Smooth muscle cell (in vitro differentiated cells): ENCODE data around the gene RABEP1. TPM values are rescaled to one million over a fixed set of nuclear protein-coding genes. Genes with fewer than 3 reads are reported as not detected.

ENCODE experiments used
- DNase-seq: peaks from one replicate; lab custom pipeline; 2025; ENCODE audit not compliant: unreplicated experiment; lab: John Stamatoyannopoulos, UW
- H2AFZ ChIP-seq: fragments of 200-600 bp; sonication (generic); 2 replicates; pipeline ENCODE4 v1.6.0; 2016; ENCODE audit warnings: antibody characterized with exemption, low read depth, mild to moderate bottlenecking
- H3F3A ChIP-seq: fragments of 200-600 bp; sonication (generic); 2 replicates; pipeline ENCODE4 v1.6.0; 2017; ENCODE audit warnings: antibody characterized with exemption, low read depth
- H3K27ac ChIP-seq: fragments of 200-600 bp; sonication (generic); 2 replicates; pipeline ENCODE4 v1.5.1; 2016; ENCODE audit warnings: low read depth, mild to moderate bottlenecking
- H3K27me3 ChIP-seq: fragments of 200-600 bp; sonication (generic); 2 replicates; pipeline ENCODE4 v1.6.1; 2016; ENCODE audit warnings: low read depth, mild to moderate bottlenecking
- H3K36me3 ChIP-seq: fragments of 200-600 bp; sonication (generic); 2 replicates; pipeline ENCODE4 v1.5.1; 2016; ENCODE audit warnings: low read depth
- H3K4me1 ChIP-seq: fragments of 200-600 bp; sonication (generic); 2 replicates; pipeline ENCODE4 v1.5.1; 2016; ENCODE audit warnings: low read depth
- H3K4me2 ChIP-seq: fragments of 200-600 bp; sonication (generic); 2 replicates; pipeline ENCODE4 v1.6.0; 2016; ENCODE audit warnings: mild to moderate bottlenecking
- H3K4me3 ChIP-seq: fragments of 200-600 bp; sonication (generic); 2 replicates; pipeline ENCODE4 v1.5.1; 2016; ENCODE audit warnings: mild to moderate bottlenecking
- H3K79me2 ChIP-seq: fragments of 200-600 bp; sonication (generic); 2 replicates; pipeline ENCODE4 v1.6.0; 2016; ENCODE audit warnings: low read depth, mild to moderate bottlenecking
- H3K9ac ChIP-seq: fragments of 200-600 bp; sonication (generic); 2 replicates; pipeline ENCODE4 v1.6.0; 2016; ENCODE audit warnings: low read depth
- H3K9me3 ChIP-seq: fragments of 200-600 bp; sonication (generic); replicated peaks from 2 replicates; pipeline ENCODE4 v1.5.1; 2016; ENCODE audit warnings: low read depth
- H4K20me1 ChIP-seq: fragments of 200-600 bp; sonication (generic); 2 replicates; pipeline ENCODE4 v1.6.0; 2016; ENCODE audit warnings: low read depth
- CTCF ChIP-seq: fragments of 200-600 bp; sonication (generic); IDR thresholded peaks from 2 replicates; pipeline ENCODE4 v1.5.1; 2017; ENCODE audit warnings: borderline replicate concordance, mild to moderate bottlenecking, antibody characterized with exemption; ENCODE audit not compliant: insufficient read depth, poor library complexity, severe bottlenecking
- WGBS: methylation state at CpG from one replicate; pipeline ENCODE4 v1.1.7; 2016; ENCODE audit warnings: low lambda C conversion rate; 5-methylcytosine and 5-hydroxymethylcytosine counted together
- polyA plus RNA-seq: library from polyadenylated mRNA; unstranded; fragments of >200 nt; fragmentation: Nextera tagmentation; extraction: Ambion mirVana; gene quantifications from 2 replicates; pipeline ENCODE4 v1.2.1, GENCODE V29; 2016
- total RNA-seq: library from RNA; depleted of rRNA; stranded (reverse); fragments of >200 nt; gene quantifications from 2 replicates; pipeline ENCODE4 v1.2.3, GENCODE V29; 2014

The RABEP1 gene
- total and polyA plus RNA-seq, 2 experiments from 2014 or later = 25.3 to 26.5 TPM

- no peak for TF ChIP-seq CTCF
- 92% methylated on average over 1 of the region's 1 CpG for WGBS
- H3F3A ChIP-seq = no peaks in the 10 kb centered on the region
These were observed 21.5 kb upstream of the RABEP1 start for GRCh38 chr17:5260542-5260941.

GRCh38 chr17:5262416-5262991 is 19.6 kb upstream of the RABEP1 start:
- Histone ChIP-seq H3K36me3 (no peaks in the 10 kb centered on the region), H3K4me2 (no peak overlapping the region), H3K9me3 (no peaks in the 10 kb centered on the region), H3K4me3 (no peak overlapping the region), H3K27me3 (no peaks in the 10 kb centered on the region), H3K9ac (no peak overlapping the region), H4K20me1 (no peaks in the 10 kb centered on the region), H3K4me1 (no peaks in the 10 kb centered on the region), H3F3A (no peaks in the 10 kb centered on the region), H2AFZ (no peak overlapping the region), H3K27ac (no peak overlapping the region), H3K79me2 (no peaks in the 10 kb centered on the region)
- TF ChIP-seq CTCF = no peak
- DNase-seq = no peak
- 93% methylated on average over 2 of the region's 2 CpGs for WGBS

More at GRCh38 chr17:5260542-5260941, 21.5 kb upstream of the RABEP1 start:
- Histone ChIP-seq H3K9me3 (no peaks in the 10 kb centered on the region), H4K20me1 (no peaks in the 10 kb centered on the region), H3K4me1 (no peaks in the 10 kb centered on the region), H3K79me2 (no peaks in the 10 kb centered on the region), H3K36me3 (no peaks in the 10 kb centered on the region), H3K4me2 (no peak overlapping the region), H2AFZ (no peak overlapping the region), H3K27me3 (no peaks in the 10 kb centered on the region), H3K27ac (no peak overlapping the region), H3K9ac (no peak overlapping the region), H3K4me3 (no peak overlapping the region)
- DNase-seq = no peak

DNA sequence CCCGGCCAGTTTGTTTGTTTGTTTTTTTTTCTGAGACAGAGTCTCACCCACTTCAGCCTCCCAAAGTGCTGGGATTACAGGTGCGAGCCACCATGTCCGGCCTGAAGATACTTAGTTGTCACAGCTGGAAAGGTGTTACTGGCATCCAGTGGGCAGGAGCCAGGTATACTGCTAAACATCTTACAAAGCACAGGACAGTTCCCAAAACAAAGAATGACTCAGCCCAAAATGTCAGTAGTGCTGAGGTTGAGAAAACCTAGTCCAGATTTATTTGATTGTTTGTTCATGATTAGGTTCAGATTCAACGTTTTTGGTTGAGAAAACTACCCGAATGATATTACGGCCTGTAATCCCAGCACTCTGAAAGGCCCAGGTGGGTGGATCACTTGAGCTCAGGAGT is 18.6 kb upstream of the RABEP1 start:
- Histone ChIP-seq H3K27me3 (no peaks in the 10 kb centered on the region), H3K4me1 (no peaks in the 10 kb centered on the region), H4K20me1 (no peaks in the 10 kb centered on the region), H3K9me3 (no peaks in the 10 kb centered on the region), H3K27ac (no peak overlapping the region), H3K4me3 (no peak overlapping the region), H3F3A (no peaks in the 10 kb centered on the region), H3K79me2 (no peaks in the 10 kb centered on the region), H3K4me2 (no peak overlapping the region), H3K9ac (no peak overlapping the region), H2AFZ (no peak overlapping the region), H3K36me3 (no peaks in the 10 kb centered on the region)
- TF ChIP-seq CTCF = no peak
- WGBS = 98% methylated on average over 6 of the region's 6 CpGs
- DNase-seq = no peak

DNA sequence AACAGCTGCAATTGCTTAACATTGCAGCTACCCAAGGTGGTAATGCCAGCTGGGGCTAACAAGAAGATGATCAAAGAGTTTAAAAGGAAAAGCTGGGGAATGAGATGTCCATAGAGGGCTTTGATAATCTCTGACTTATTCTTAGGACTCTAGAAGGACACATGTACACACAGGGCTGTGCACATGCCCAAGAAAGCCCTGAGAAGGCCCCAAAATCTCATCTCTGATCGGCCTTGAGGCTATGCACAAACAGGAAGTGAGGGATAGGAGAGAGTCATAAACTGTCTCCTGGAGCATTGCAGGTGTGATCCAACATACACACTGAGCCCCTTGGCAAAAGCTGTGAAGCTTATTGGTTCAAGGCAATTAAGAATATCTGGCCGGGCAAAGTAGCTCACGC is 17.2 kb upstream of the RABEP1 start:
- H4K20me1 ChIP-seq = no peaks in the 10 kb centered on the region
- H3K4me2 ChIP-seq = no peak overlapping the region
- no peaks in the 10 kb centered on the region for H3F3A ChIP-seq
- no peaks in the 10 kb centered on the region for H3K36me3 ChIP-seq
- no peak for DNase-seq
- no peaks in the 10 kb centered on the region for H3K4me1 ChIP-seq
- H3K27me3 ChIP-seq = no peaks in the 10 kb centered on the region
- TF ChIP-seq CTCF = no peak
- H3K9ac ChIP-seq = no peak overlapping the region
- no peak overlapping the region for H2AFZ ChIP-seq
- WGBS = 83% methylated on average over 3 of the region's 3 CpGs
- H3K4me3 ChIP-seq = no peak overlapping the region
- H3K27ac ChIP-seq = no peak overlapping the region
- no peaks in the 10 kb centered on the region for H3K9me3 ChIP-seq
- no peaks in the 10 kb centered on the region for H3K79me2 ChIP-seq
